B cell (primary cell): Measurements from ENCODE around the gene TCF7L1. TPM values are rescaled to one million over a fixed set of nuclear protein-coding genes. Genes with fewer than 3 reads are reported as not detected.

Experiments used
- ATAC-seq: fragments of 200-7000 bp; cut with Tn5 transposase; one replicate; pipeline ENCODE4 v1.10.0; 2021; ENCODE audit warnings: low read depth, mild to moderate bottlenecking, moderate number of reproducible peaks, moderate library complexity
- CTCF ChIA-PET: fragments of 350-600 bp; sonication (Branson Sonifier 250); formaldehyde crosslinking; loops from one replicate; lab custom pipeline; 2021; ENCODE audit warnings: antibody characterized with exemption, inconsistent platforms; lab: Charles Lee
- POLR2A ChIA-PET: fragments of 350-600 bp; sonication (Branson Sonifier 250); formaldehyde crosslinking; loops from one replicate; lab custom pipeline; 2021; ENCODE audit warnings: antibody characterized with exemption; lab: Charles Lee
- DNase-seq: peaks from one replicate; pipeline ENCODE4 v3.0.0; 2013
- H2AFZ ChIP-seq: 2 replicates; pipeline ENCODE4 v1.6.1; 2012; ENCODE audit warnings: mild to moderate bottlenecking, low read depth, low read length; ENCODE audit not compliant: insufficient read depth, poor library complexity, severe bottlenecking
- H3K27ac ChIP-seq, 2 donors: 1 replicate in 1 of 2; 2 replicates in 1 of 2; pipeline ENCODE4 v1.5.1; 2012 to 2013; ENCODE audit warnings: low read length in 2 of 2, mild to moderate bottlenecking in 2 of 2, moderate library complexity in 1 of 2
- H3K27me3 ChIP-seq, 4 experiments: fragments of 200-600 bp in 1 of 4; sonication (generic) in 1 of 4; replicated peaks in 1 of 4; 1 replicate in 2 of 4; 2 replicates in 2 of 4; pipeline versions ENCODE4 v1.6.1 to v1.7.0; 2013 to 2016; ENCODE audit warnings: low read length in 3 of 4, mild to moderate bottlenecking in 2 of 4, mixed read lengths in 1 of 4, moderate library complexity in 1 of 4; ENCODE audit not compliant: insufficient read depth in 4 of 4, control insufficient read depth in 3 of 4; ENCODE audit errors: control extremely low read depth in 1 of 4
- H3K36me3 ChIP-seq, 2 experiments: replicated peaks in 1 of 2; 1 replicate in 1 of 2; 2 replicates in 1 of 2; pipeline versions ENCODE4 v1.6.1 to v1.7.1; 2013; ENCODE audit warnings: low read length in 1 of 2; ENCODE audit not compliant: insufficient read depth in 2 of 2, control insufficient read depth in 1 of 2; ENCODE audit errors: control extremely low read depth in 1 of 2, extremely low read depth in 1 of 2
- H3K4me1 ChIP-seq, 2 donors: fragments of 200-600 bp in 1 of 2; sonication (generic) in 1 of 2; 1 replicate in 1 of 2; 2 replicates in 1 of 2; pipeline versions ENCODE4 v1.5.1 to v1.6.1; 2013 to 2017; ENCODE audit warnings: low read length in 2 of 2; ENCODE audit not compliant: control insufficient read depth in 2 of 2, insufficient read depth in 2 of 2
- H3K4me2 ChIP-seq: replicated peaks from 2 replicates; pipeline ENCODE3; 2012; ENCODE audit warnings: mild to moderate bottlenecking, low read depth, low read length; ENCODE audit not compliant: poor library complexity, severe bottlenecking
- H3K4me3 ChIP-seq, 5 experiments: fragments of 200-600 bp in 1 of 5; sonication (generic) in 1 of 5; 1 replicate in 3 of 5; 2 replicates in 2 of 5; pipeline versions ENCODE4 v1.5.1 to v1.7.0; 2011 to 2016; ENCODE audit warnings: low read length in 4 of 5, mild to moderate bottlenecking in 4 of 5, low read depth in 2 of 5, control low read depth in 1 of 5, moderate library complexity in 1 of 5; ENCODE audit not compliant: insufficient read depth in 1 of 5; ENCODE audit errors: control extremely low read depth in 1 of 5, extremely low read depth in 1 of 5
- H3K79me2 ChIP-seq: fragments of 200-600 bp; sonication (generic); one replicate; pipeline ENCODE4 v1.6.0; 2016; ENCODE audit warnings: low read length; ENCODE audit not compliant: control insufficient read depth, insufficient read depth
- H3K9ac ChIP-seq: fragments of 200-600 bp; sonication (generic); 2 replicates; pipeline ENCODE4 v1.6.1; 2017; ENCODE audit warnings: mild to moderate bottlenecking, low read length, moderate library complexity
- H3K9me3 ChIP-seq, 3 donors: one replicate each; pipeline versions ENCODE4 v1.6.1 to v1.7.1; 2013; ENCODE audit warnings: low read length in 2 of 3; ENCODE audit not compliant: control insufficient read depth in 2 of 3, insufficient read depth in 1 of 3; ENCODE audit errors: control extremely low read depth in 1 of 3
- H4K20me1 ChIP-seq: 2 replicates; pipeline ENCODE4 v1.6.0; 2012; ENCODE audit warnings: mild to moderate bottlenecking, low read length; ENCODE audit not compliant: insufficient read depth, control insufficient read depth, poor library complexity, severe bottlenecking
- H3K27ac Mint-ChIP-seq: one replicate; pipeline ENCODE4 v1.8.0; 2021; ENCODE audit warnings: mixed read lengths
- H3K27me3 Mint-ChIP-seq: one replicate; pipeline ENCODE4 v1.8.0; 2021; ENCODE audit warnings: mixed read lengths
- H3K4me1 Mint-ChIP-seq: one replicate; pipeline ENCODE4 v1.8.0; 2021; ENCODE audit warnings: mixed read lengths
- H3K4me3 Mint-ChIP-seq: one replicate; pipeline ENCODE4 v1.8.0; 2021; ENCODE audit warnings: mixed read lengths
- H3K9me3 Mint-ChIP-seq: one replicate; pipeline ENCODE4 v1.8.0; 2022; ENCODE audit warnings: mixed read lengths; ENCODE audit not compliant: insufficient read depth
- EZH2 ChIP-seq: IDR thresholded peaks from 2 replicates; pipeline ENCODE4 v1.6.1; 2012; ENCODE audit warnings: borderline replicate concordance, low read depth, mild to moderate bottlenecking, moderate library complexity, low read length; ENCODE audit not compliant: insufficient read depth, poor library complexity, severe bottlenecking
- WGBS: methylation state at CpG from one replicate; pipeline ENCODE4 v1.1.5; 2013; ENCODE audit warnings: missing lambda C conversion rate; ENCODE audit not compliant: insufficient coverage; 5-methylcytosine and 5-hydroxymethylcytosine counted together
- intact Hi-C: fragments of 100-400 bp; cut with micrococcal nuclease; formaldehyde crosslinking; loops from one replicate; pipeline ENCODE4 v1.10.0; 2022
- polyA plus RNA-seq: library from polyadenylated mRNA; depleted of rRNA; stranded (reverse); fragments of >200 nt; gene quantifications from 2 replicates; pipeline ENCODE4 v1.2.3, GENCODE V29; 2012
- total RNA-seq, 2 donors: library from RNA; stranded (reverse); fragments of 120-200 nt in 1 of 2; gene quantifications; 1 replicate in 1 of 2; 2 replicates in 1 of 2; pipeline versions ENCODE4 v1.2.3 to v1.2.4, GENCODE V29; 2013 to 2022
- TF ChIP-seq, protein P1 (sequence below): fragments of 200-600 bp; IDR thresholded peaks from one replicate; pipeline ENCODE4 v1.8.0; 2022; ENCODE audit warnings: antibody characterized with exemption, mild to moderate bottlenecking

TCF7L1 gene
- total and polyA plus RNA-seq, 2 donors (not counting 1 experiment from before 2014, with no cell fraction given): 0.67 to 0.81 TPM

DNA sequence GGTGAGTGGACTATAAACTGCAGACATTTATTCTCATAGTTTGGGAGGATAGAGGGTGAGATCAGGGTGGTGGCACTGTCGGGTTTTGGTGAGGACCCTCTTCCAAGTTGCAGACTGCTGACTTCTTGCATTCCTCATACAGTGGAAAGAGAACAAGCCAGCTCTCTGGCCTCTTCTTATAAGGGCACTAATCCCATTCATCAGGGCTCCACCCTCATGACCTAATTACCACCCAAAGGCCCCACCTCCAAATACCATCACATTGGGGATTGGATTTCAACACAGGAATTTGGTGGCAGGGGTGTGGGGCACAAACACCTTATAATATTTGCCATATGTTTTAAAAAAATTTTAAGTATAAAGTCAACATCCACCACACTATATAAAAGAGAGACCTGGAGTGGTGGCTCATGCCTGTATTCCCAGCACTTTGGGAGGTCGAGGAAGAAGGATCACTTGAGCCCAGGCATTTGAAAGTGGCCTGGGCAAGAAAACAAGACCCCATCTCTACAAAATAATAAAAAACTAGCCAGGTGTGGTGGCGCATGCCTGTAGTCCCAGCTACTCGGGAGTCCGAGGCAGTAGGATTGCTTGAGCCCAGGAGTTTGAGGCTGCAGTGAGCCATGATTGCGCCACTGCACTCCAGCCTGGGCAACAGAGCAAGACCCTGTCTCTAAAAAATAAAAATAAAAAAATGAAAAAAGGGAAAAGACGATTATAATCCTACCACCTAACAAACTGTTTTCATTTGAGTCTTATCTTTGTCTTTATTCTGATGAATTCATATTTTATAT, 44.0 kb downstream of the TCF7L1 start:
- Mint-ChIP-seq H3K27me3 (peaks cover 19% of the 10 kb centered on the region), H3K9me3 (no peaks in the 10 kb centered on the region), H3K27ac (no peak overlapping the region), H3K4me1 (no peaks in the 10 kb centered on the region), H3K4me3 (no peak overlapping the region)
- H3K79me2 ChIP-seq: no peaks in the 10 kb centered on the region
- intact Hi-C loops: no loop called here
- ChIA-PET POLR2A (no interaction called here), CTCF (no interaction called here)
- no peak for TF ChIP-seq EZH2
- TF ChIP-seq, protein P1, sequence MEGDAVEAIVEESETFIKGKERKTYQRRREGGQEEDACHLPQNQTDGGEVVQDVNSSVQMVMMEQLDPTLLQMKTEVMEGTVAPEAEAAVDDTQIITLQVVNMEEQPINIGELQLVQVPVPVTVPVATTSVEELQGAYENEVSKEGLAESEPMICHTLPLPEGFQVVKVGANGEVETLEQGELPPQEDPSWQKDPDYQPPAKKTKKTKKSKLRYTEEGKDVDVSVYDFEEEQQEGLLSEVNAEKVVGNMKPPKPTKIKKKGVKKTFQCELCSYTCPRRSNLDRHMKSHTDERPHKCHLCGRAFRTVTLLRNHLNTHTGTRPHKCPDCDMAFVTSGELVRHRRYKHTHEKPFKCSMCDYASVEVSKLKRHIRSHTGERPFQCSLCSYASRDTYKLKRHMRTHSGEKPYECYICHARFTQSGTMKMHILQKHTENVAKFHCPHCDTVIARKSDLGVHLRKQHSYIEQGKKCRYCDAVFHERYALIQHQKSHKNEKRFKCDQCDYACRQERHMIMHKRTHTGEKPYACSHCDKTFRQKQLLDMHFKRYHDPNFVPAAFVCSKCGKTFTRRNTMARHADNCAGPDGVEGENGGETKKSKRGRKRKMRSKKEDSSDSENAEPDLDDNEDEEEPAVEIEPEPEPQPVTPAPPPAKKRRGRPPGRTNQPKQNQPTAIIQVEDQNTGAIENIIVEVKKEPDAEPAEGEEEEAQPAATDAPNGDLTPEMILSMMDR: no peak
- peaks cover 0 to 2% (median 0%) of the 10 kb centered on the region in 4 experiments for H3K27me3 ChIP-seq
- no peak overlapping the region for H3K9ac ChIP-seq
- no peak overlapping the region for H3K27ac ChIP-seq
- no peaks in the 10 kb centered on the region for H4K20me1 ChIP-seq
- H3K4me3 ChIP-seq: no peak overlapping the region
- ATAC-seq (no peak), DNase-seq (no peak)
- no peaks in the 10 kb centered on the region for H3K36me3 ChIP-seq
- H2AFZ ChIP-seq: no peak overlapping the region
- WGBS: 96% methylated on average over 4 of the region's 7 CpGs
- no peaks in the 10 kb centered on the region for H3K4me1 ChIP-seq
- H3K9me3 ChIP-seq: peaks cover 0 to 7% (median 0%) of the 10 kb centered on the region in 3 donors
- H3K4me2 ChIP-seq: no peak overlapping the region

DNA sequence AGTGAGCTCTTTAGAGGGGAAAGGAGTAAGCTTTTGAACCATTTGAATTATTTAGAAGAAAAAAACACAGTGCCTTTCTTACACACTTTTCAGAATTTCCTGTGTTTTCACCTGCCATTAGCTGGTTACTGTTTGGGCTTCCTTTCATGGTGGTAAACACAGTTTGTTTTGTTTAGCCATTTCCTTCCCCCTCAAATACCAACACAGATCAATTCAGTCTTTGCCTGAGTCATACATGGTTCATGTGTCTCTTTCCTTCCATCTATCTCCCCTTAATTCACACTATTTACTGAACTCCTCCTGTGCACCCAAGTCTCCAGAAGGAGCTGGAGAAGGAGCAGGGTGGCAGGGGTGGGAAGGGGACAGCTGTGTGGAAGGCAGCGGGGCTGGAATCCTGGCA, 45.0 kb downstream of the TCF7L1 start:
- H3K27me3 Mint-ChIP-seq: peaks cover 19% of the 10 kb centered on the region
- no CpG with 5 or more reads among the region's 1 CpG for WGBS
- no peak overlapping the region for H3K4me2 ChIP-seq
- no peak overlapping the region for H3K27ac ChIP-seq
- no peak overlapping the region for H2AFZ ChIP-seq
- H4K20me1 ChIP-seq: no peaks in the 10 kb centered on the region
- ATAC-seq (no peak), DNase-seq (no peak)
- no peaks in the 10 kb centered on the region for H3K9me3 ChIP-seq
- H3K9me3 Mint-ChIP-seq: no peaks in the 10 kb centered on the region
- H3K4me1 ChIP-seq: no peaks in the 10 kb centered on the region
- H3K4me1 Mint-ChIP-seq: no peaks in the 10 kb centered on the region
- TF ChIP-seq EZH2: no peak
- TF ChIP-seq, protein P1: no peak
- ChIA-PET CTCF (no interaction called here), POLR2A (no interaction called here)
- no peaks in the 10 kb centered on the region for H3K79me2 ChIP-seq
- peaks cover 0 to 2% (median 0%) of the 10 kb centered on the region in 4 experiments for H3K27me3 ChIP-seq
- H3K36me3 ChIP-seq: no peaks in the 10 kb centered on the region
- H3K27ac Mint-ChIP-seq: no peak overlapping the region
- no peak overlapping the region for H3K4me3 ChIP-seq
- H3K4me3 Mint-ChIP-seq: no peak overlapping the region
- H3K9ac ChIP-seq: no peak overlapping the region
- intact Hi-C loops: no loop called here
